GM18951 (cell line): ENCODE measurements around the gene FOXF1.

Experiments used
- POLR2A ChIP-seq: IDR thresholded peaks from 4 replicates; pipeline ENCODE4 v1.6.1; 2011; ENCODE audit warnings: mild to moderate bottlenecking; ENCODE audit not compliant: insufficient read length, insufficient read depth; ENCODE audit errors: extremely low read depth
- in situ Hi-C: fragments of 300-500 bp; cut with MboI; formaldehyde crosslinking; loops from one replicate; pipeline ENCODE4 v1.12.0; 2022; ENCODE audit warnings: low sequenced_read_pairs, mixed read lengths, inconsistent platforms; ENCODE audit not compliant: unreplicated experiment

The FOXF1 gene

DNA sequence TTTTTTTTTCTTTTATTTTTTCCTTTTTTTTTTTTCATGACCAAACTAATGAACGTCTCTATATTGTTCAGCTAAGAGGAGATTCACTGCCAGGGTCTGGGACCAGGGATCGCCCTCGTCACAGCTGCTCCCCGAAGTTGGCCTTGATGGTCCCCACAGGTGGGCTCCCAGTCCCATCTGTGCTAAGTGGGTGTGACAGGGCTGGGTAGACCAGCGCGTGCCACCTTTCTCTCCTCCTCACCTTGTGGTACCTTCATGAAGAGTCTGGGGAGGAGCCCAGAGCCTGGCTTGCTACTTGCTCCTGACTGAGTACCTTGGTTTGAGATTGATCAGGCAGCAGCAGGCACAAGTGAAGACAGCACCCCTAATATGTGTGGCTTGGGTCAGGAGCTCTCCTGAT, 6.5 kb upstream of the FOXF1 start:
- in situ Hi-C loops: loop anchor here (25.0 kb wide), 2 partner anchors 167 to 692 kb away; no protein-coding TSS in a partner anchor

DNA sequence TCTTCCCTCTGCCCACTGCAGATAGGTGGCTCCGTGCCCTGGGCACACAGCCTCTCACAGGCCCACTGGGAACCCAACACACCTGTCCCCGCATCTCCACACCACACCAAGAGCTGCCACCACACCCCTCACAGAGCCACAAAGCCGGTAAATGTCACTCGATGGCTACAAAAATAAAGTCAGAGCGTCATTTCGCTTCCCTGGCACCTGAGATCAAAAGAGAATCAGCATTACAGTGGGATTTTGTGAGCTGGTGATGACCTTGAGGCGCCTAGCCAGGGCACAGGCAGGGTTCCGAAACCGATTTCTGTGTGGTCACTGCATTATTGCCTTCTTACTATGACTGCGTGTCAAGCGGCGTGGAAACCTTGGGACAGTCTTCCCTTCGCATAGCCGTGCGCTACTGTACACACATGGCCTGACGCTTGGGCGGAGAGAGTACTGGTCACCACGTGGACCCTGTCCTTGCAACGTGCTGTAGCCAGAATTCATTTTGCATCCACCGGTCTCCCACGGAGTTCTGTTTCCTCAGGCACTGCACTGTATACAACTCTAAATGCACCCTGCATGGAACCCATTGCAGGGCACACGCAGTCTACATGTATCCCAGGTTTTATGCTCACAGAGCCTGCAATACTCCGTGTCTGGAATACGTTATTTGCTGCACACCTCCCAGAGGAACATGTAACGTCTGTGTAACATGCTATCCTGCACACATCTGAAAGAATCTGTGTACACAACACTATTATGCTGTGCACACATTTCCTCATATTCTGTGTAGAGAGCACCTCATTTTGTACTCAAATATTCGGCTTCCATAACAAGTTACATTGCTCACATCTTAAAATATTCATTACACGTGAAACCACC, 5.8 kb upstream of the FOXF1 start:
- in situ Hi-C loops: loop anchor here (25.0 kb wide), 2 partner anchors 167 to 692 kb away; no protein-coding TSS in a partner anchor

More for the DNA sequence above, 6.5 kb upstream of the FOXF1 start:
- TF ChIP-seq POLR2A: no peak

GRCh38 chr16:86505185-86505898, 5.0 kb upstream of the FOXF1 start:
- no peak for TF ChIP-seq POLR2A
- in situ Hi-C loops: loop anchor here (25.0 kb wide), 2 partner anchors 168 to 693 kb away; no protein-coding TSS in a partner anchor

More for the DNA sequence above, 5.8 kb upstream of the FOXF1 start:
- TF ChIP-seq POLR2A: no peak

- in situ Hi-C loops: loop anchor here (25.0 kb wide), 2 partner anchors 169 to 694 kb away; no protein-coding TSS in a partner anchor
- no peak for TF ChIP-seq POLR2A
Observed at GRCh38 chr16:86505899-86506864, 4.1 kb upstream of the FOXF1 start.

DNA sequence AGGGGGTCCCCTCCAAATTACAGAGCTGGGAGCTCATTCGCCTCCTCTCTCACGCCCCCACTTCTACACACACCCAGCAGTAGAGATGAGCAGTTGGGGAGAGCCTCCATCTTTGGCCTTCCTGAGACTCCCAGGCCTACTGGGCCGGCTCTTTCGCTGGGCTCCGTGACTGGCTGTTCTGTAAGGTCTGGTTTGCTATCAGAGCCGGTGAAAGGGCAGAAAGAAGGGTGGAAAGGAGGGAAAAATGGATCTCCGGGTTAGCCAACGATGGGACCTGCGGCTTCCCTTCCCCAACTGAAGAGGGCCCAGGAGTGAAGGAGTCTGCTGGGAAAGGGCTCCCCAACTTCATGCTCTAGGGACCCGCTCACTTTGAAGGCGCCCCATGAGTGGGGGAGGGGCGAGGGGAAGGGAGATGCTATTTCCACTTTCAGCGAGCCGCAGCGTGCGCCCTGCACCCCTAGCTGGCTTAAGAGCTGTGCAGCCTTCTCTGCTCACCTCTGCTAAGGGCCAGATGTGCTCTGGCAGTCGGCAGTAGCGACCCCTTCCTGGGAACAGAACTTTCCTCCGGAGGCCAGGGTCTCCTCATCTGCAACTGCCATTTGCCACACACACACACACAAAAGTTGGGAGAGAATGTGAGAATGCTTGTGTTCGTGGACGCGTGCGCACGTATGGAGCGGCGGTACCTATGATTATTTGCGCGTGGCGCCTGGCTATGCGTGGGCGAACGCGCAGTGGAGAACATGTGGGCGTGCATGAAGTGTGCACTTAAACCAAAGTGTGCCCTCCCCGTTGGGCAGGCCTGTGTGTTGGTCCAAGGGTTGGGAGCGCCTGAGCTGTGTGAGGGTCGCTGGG, 2.9 kb upstream of the FOXF1 start:
- in situ Hi-C loops: loop anchor here (25.0 kb wide), 2 partner anchors 170 to 695 kb away; no protein-coding TSS in a partner anchor
- no peak for TF ChIP-seq POLR2A

DNA sequence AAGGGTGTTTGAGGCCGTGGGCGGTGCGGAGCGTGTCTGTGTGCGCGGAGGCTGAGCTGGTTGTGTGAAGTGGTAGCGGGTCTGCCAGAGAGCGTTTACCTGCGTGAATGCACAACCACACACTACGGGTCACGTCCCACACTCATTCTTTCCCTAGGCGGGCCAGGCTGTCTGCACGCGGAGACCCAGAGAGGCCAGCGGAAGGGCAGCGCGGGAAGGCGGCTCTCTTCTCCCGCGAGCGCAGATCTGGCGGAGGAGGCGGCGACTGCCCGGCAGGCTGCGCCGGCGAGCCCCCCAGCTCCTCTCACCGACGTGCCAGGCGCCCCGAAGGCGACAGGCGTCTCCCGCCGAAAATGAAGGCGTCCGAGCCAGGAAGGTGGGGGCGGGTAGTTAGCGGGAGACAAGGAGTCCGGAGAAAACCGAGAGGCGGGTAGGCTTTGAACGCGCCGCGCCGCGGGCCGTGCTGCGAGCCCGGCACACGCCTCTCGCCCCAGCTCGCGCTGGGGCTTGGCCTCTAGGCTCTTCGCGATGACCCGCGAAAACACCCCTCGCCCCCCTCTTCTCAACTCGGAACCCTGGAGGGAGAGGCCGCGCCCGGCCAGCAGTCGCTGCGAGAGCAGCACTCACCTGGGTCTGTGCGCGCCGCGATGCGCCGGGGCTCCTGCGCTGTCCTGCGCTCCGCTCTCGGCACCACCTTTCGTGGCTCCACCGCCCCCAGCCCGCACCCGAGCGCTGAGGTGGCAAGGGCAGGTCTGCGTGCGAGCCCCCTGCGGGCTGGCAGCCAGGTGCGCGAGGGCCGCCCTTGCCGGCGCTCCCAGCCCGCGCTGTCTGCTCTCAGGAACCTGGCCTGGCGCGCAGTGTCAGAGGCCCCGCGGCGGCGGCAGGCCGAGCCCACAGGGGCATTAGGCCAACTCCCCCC, 2.0 kb upstream of the FOXF1 start:
- in situ Hi-C loops: loop anchor here (25.0 kb wide), 2 partner anchors 171 to 696 kb away; no protein-coding TSS in a partner anchor
- no peak for TF ChIP-seq POLR2A

- in situ Hi-C loops: loop anchor here (25.0 kb wide), 2 partner anchors 172 to 697 kb away; no protein-coding TSS in a partner anchor
- no peak for TF ChIP-seq POLR2A
Observed at GRCh38 chr16:86508947-86509758, 1.2 kb upstream of the FOXF1 start.

DNA sequence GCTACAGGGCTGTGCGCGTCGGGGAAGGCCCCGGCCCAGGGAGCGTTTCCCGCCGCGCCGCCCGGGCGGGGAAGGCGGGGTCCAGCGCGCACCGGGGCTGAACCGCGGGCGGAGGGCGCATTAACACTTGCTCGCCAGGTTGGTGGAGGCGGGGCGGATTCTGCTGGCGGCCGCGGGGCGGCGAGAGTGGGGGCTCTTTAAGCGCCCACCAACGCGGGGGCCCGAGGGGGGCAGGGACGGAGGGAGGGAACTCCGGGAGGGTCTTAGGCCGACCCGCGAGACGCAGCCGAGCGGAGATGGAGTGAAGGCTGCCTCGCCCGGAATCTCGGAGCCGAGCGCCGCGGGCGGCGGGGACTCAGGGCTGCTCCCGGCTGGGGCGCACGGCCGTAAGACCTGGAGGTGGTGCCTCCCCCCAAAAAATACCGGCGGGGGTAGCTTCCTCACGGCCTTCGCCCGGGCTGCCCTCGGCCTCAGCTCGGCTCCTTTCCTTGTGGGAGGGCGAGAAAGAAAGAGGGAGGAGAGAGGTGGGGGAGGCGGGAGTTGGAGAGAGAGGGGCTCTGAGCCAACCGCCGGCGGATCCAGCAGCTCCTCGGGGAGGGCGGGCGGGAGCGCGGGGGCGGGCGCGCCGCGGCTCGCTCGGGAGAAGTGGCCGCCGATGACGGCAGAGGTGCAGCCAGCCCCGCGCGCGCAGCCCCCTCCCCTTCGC, 415 bp upstream of the FOXF1 start:
- in situ Hi-C loops: loop anchor here (25.0 kb wide), 2 partner anchors 173 to 698 kb away; no protein-coding TSS in a partner anchor
- no peak for TF ChIP-seq POLR2A
